GM12878 (cell line): ENCODE results near the gene MSI2. TPM values are rescaled to one million over a fixed set of nuclear protein-coding genes. Genes with fewer than 3 reads are reported as not detected.
A peak's percentile ranks its signal among the peaks of the same experiment; 100 is the strongest.

ENCODE experiments used
- ATAC-seq: fragments of 200-7000 bp; cut with Tn5 transposase; 3 replicates; pipeline ENCODE4 v1.9.1; 2020; ENCODE audit warnings: mild to moderate bottlenecking, moderate library complexity
- BruUV-seq: library from RNA; stranded (reverse); fragments of 400-500 nt; replicated peaks from 2 replicates; lab custom pipeline; 2021; lab: Mats Ljungman, UMichigan
- CTCF ChIA-PET: fragments of 300-600 bp; sonication (Branson Sonifier 250); formaldehyde crosslinking; extraction: SDS; loops from one replicate; lab custom pipeline; 2021; ENCODE audit warnings: inconsistent platforms; lab: Yijun Ruan, JAX
- POLR2A ChIA-PET: fragments of 350-600 bp; formaldehyde crosslinking; extraction: SDS; loops from one replicate; lab custom pipeline; 2021; ENCODE audit warnings: inconsistent platforms; lab: Charles Lee
- RAD21 ChIA-PET: fragments of 300-600 bp; sonication (Branson Sonifier 250); formaldehyde crosslinking; loops from one replicate; lab custom pipeline; 2023; ENCODE audit warnings: antibody characterized with exemption; ENCODE audit not compliant: unreplicated experiment; lab: Charles Lee
- SMC1A ChIA-PET: fragments of 300-600 bp; sonication (Branson Sonifier 250); formaldehyde crosslinking; loops from one replicate; lab custom pipeline; 2023; ENCODE audit not compliant: unreplicated experiment, uncharacterized antibody; lab: Charles Lee
- DNase-seq: peaks from one replicate; pipeline ENCODE4 v3.0.0-alpha.2; 2011; ENCODE audit warnings: low read depth, low spot score
- FAIRE-seq: peaks from 3 replicates; lab custom pipeline; 2011; peaks lifted over from hg19 to GRCh38; lab: Jason Lieb, UNC
- H2AFZ ChIP-seq: 2 replicates; pipeline ENCODE4 v1.6.0; 2011; ENCODE audit warnings: low read depth, low read length, control low read depth; ENCODE audit not compliant: control insufficient read depth
- H3K27ac ChIP-seq: 2 replicates; pipeline ENCODE4 v1.5.1; 2011; ENCODE audit warnings: control low read depth; ENCODE audit not compliant: control insufficient read depth, insufficient read depth
- H3K27me3 ChIP-seq, 2 experiments: replicated peaks in 1 of 2; 2 replicates each; pipeline versions ENCODE4 v1.6.0 to v1.6.1; 2011; ENCODE audit warnings: low read length in 1 of 2; ENCODE audit not compliant: control insufficient read depth in 2 of 2, insufficient read depth in 2 of 2
- H3K36me3 ChIP-seq, 2 experiments: 2 replicates each; pipeline ENCODE4 v1.5.1; 2011; ENCODE audit warnings: low read length in 1 of 2; ENCODE audit not compliant: control insufficient read depth in 2 of 2, insufficient read depth in 2 of 2
- H3K4me1 ChIP-seq: 2 replicates; pipeline ENCODE4 v1.6.1; 2011; ENCODE audit warnings: mild to moderate bottlenecking, low read length, moderate library complexity, mixed read lengths; ENCODE audit not compliant: control insufficient read depth, insufficient read depth
- H3K4me2 ChIP-seq: 2 replicates; pipeline ENCODE4 v1.6.0; 2011; ENCODE audit warnings: control low read depth; ENCODE audit not compliant: control insufficient read depth, insufficient read depth
- H3K4me3 ChIP-seq: fragments of 200-600 bp; sonication (generic); 2 replicates; pipeline ENCODE4 v1.5.1; 2016
- H3K79me2 ChIP-seq: 2 replicates; pipeline ENCODE4 v1.6.0; 2011; ENCODE audit warnings: low read length; ENCODE audit not compliant: control insufficient read depth, insufficient read depth
- H3K9ac ChIP-seq: 2 replicates; pipeline ENCODE4 v1.8.0; 2011; ENCODE audit warnings: low read length, control low read depth, mixed read lengths; ENCODE audit not compliant: control insufficient read depth, insufficient read depth
- H3K9me3 ChIP-seq: replicated peaks from 3 replicates; pipeline ENCODE4 v1.5.1; 2011; ENCODE audit warnings: mild to moderate bottlenecking, low read length; ENCODE audit not compliant: control insufficient read depth, insufficient read depth
- H4K20me1 ChIP-seq: 2 replicates; pipeline ENCODE4 v1.6.0; 2011; ENCODE audit not compliant: control insufficient read depth, insufficient read depth
- CBX5 ChIP-seq: sonication (generic); IDR thresholded peaks from 2 replicates; pipeline ENCODE4 v1.6.1; 2016; ENCODE audit warnings: low read depth, moderate library complexity, mild to moderate bottlenecking, inconsistent platforms
- EED ChIP-seq: sonication (generic); IDR thresholded peaks from 2 replicates; pipeline ENCODE4 v1.6.1; 2016; ENCODE audit warnings: antibody characterized with exemption, low read depth
- HCFC1 ChIP-seq: fragments of 150-350 bp; IDR thresholded peaks from 2 replicates; pipeline ENCODE4 v1.6.1; 2014; ENCODE audit warnings: low read length
- HDGF ChIP-seq: fragments of 450-650 bp; IDR thresholded peaks from 2 replicates; pipeline ENCODE4 v1.6.1; 2016; ENCODE audit warnings: antibody characterized with exemption
- MAX ChIP-seq: IDR thresholded peaks from 2 replicates; pipeline ENCODE4 v1.6.1; 2012; ENCODE audit warnings: low read depth, low read length, improper control_type of control experiment
- MTA2 ChIP-seq: fragments of 450-650 bp; IDR thresholded peaks from 2 replicates; pipeline ENCODE4 v1.6.1; 2016; ENCODE audit warnings: low read depth, mild to moderate bottlenecking, moderate library complexity
- POLR2A ChIP-seq: IDR thresholded peaks from 2 replicates; pipeline ENCODE4 v1.6.1; 2011; ENCODE audit warnings: low read depth, mild to moderate bottlenecking, low read length
- POU2F2 ChIP-seq: IDR thresholded peaks from 3 replicates; pipeline ENCODE4 v1.6.1; 2011; ENCODE audit warnings: low read depth, mild to moderate bottlenecking, low read length, borderline replicate concordance
- RUNX3 ChIP-seq: IDR thresholded peaks from 2 replicates; pipeline ENCODE4 v1.6.1; 2012; ENCODE audit warnings: low read length, inconsistent platforms
- STAT1 ChIP-seq: fragments of 450-650 bp; conservative IDR thresholded peaks from 2 replicates; pipeline ENCODE4 v1.6.1; 2014; ENCODE audit warnings: antibody characterized with exemption, mild to moderate bottlenecking
- ZBTB4 ChIP-seq: fragments of 450-650 bp; formaldehyde crosslinking; IDR thresholded peaks from 2 replicates; pipeline ENCODE4 v1.4.0; 2022; ENCODE audit warnings: mild to moderate bottlenecking, moderate library complexity
- WGBS: methylation state at CpG from one replicate; pipeline ENCODE4 v1.1.6; 2016; ENCODE audit warnings: low lambda C conversion rate; ENCODE audit not compliant: insufficient replicate concordance, insufficient coverage; ENCODE audit errors: missing lambda C conversion rate; 5-methylcytosine and 5-hydroxymethylcytosine counted together
- in situ Hi-C: fragments of 300-500 bp; cut with MboI; formaldehyde crosslinking; loops from 9 replicates; pipeline ENCODE4 v1.14.3; 2018; ENCODE audit warnings: mixed read lengths
- intact Hi-C: fragments of 100-400 bp; cut with micrococcal nuclease; formaldehyde crosslinking; loops from one replicate; pipeline ENCODE4 v1.14.2; 2022; ENCODE audit not compliant: unreplicated experiment
- polyA plus RNA-seq, 11 experiments: library from polyadenylated mRNA; depleted of rRNA in 4 of 11; unstranded in 6 of 11; stranded (reverse) in 5 of 11; fragments of >200 nt; fragmentation: Nextera tagmentation in 4 of 11; fragmentation: Illumina TruSeq in 1 of 11; extraction: Ambion mirVana in 4 of 11; extraction: Trizol in 1 of 11; gene quantifications; 1 replicate in 1 of 11; 2 replicates in 10 of 11; pipeline versions ENCODE4 v1.2.1 to v1.2.3, GENCODE V29; 2011 to 2016; ENCODE audit warnings: inconsistent platforms in 2 of 11, missing spikeins in 2 of 11, low read depth in 1 of 11
- total RNA-seq, 4 experiments: library from RNA; depleted of rRNA in 3 of 4; stranded (reverse); fragments of >200 nt in 3 of 4; fragmentation: Illumina TruSeq in 1 of 4; extraction: Trizol in 1 of 4; gene quantifications; 2 replicates each; pipeline versions ENCODE4 v1.2.1 to v1.2.3, GENCODE V29; 2013 to 2021

MSI2 gene
- total and polyA plus RNA-seq, 10 of the 15 experiments (the other 5 are each of a cell fraction or from before 2014, with no cell fraction given), result 6.1 to 76.1 (median 42.0) TPM

GRCh38 chr17:57424777-57425188 lies 168.5 kb downstream of the MSI2 start:
- no TSS peak for BruUV-seq
- no peak for DNase-seq
- Histone ChIP-seq H3K9ac (no peak overlapping the region), H3K36me3 (peaks cover 2 to 3% of the 10 kb centered on the region in 2 experiments; a peak in 3 of 4 replicates), H3K27ac (peak overlapping the region; percentile 47; the same call in 1 of the 2 replicates), H3K79me2 (peaks cover 37% of the 10 kb centered on the region), H3K4me3 (no peak overlapping the region), H3K9me3 (no peaks in the 10 kb centered on the region; the same call in 2 of the 3 replicates), H4K20me1 (no peaks in the 10 kb centered on the region), H3K27me3 (no peaks in the 10 kb centered on the region), H3K4me2 (0 out of 2 replicates have a peak overlapping the region, but pooled peaks have one; percentile 11), H2AFZ (no peak overlapping the region), H3K4me1 (peaks cover 51% of the 10 kb centered on the region)
- no peak for ATAC-seq
- intact Hi-C loops (loop anchor here (5.0 kb wide), 1 partner anchor 67 kb away; no protein-coding TSS in a partner anchor), in situ Hi-C loops (no loop called here)
- no peak for FAIRE-seq
- 83% methylated on average over 5 of the region's 5 CpGs for WGBS
- no peak for TF ChIP-seq STAT1
- TF ChIP-seq MAX, result no peak
- peak; percentile 57; the same call in 1 of the 2 replicates for TF ChIP-seq EED
- no peak for TF ChIP-seq MTA2
- ChIA-PET RAD21 (interaction anchor here (1.7 to 2.3 kb wide), 3 partner anchors 16 to 54 kb away, joined by 4 to 16 read pairs (median 10); no protein-coding TSS in a partner anchor), SMC1A (interaction anchor here (1.0 to 7.9 kb wide), 5 partner anchors 16 to 181 kb away, joined by 3 to 53 read pairs (median 8); no protein-coding TSS in a partner anchor), CTCF (interaction anchor here (1.2 to 2.3 kb wide), 3 partner anchors 12 to 247 kb away, joined by 3 to 17 read pairs (median 9); no protein-coding TSS in a partner anchor), POLR2A (interaction anchor here (1.2 to 1.9 kb wide), 2 partner anchors 16 to 55 kb away, joined by 3 to 7 read pairs; no protein-coding TSS in a partner anchor)

- 0 out of 2 replicates have a peak overlapping the region, but pooled peaks have one; percentile 11 for H3K4me3 ChIP-seq
- ATAC-seq (no peak), DNase-seq (no peak), FAIRE-seq (no peak)
- SMC1A ChIA-PET, result interaction anchor here (1.2 to 7.9 kb wide), 3 partner anchors 16 to 182 kb away, joined by 3 to 53 read pairs (median 3); no protein-coding TSS in a partner anchor
- no peaks in the 10 kb centered on the region for H4K20me1 ChIP-seq
- peaks cover 50% of the 10 kb centered on the region for H3K4me1 ChIP-seq
- WGBS, result 80% methylated on average over 5 of the region's 5 CpGs
- H3K27ac ChIP-seq, result peak overlapping the region; percentile 47; the same call in 1 of the 2 replicates
- no TSS peak for BruUV-seq
- in situ Hi-C loops (no loop called here), intact Hi-C loops (no loop called here)
- H2AFZ ChIP-seq, result no peak overlapping the region
- no peaks in the 10 kb centered on the region; the same call in 2 of the 3 replicates for H3K9me3 ChIP-seq
- TF ChIP-seq ZBTB4 (CRISPR knock-in tag), result no peak
- no peak for TF ChIP-seq POLR2A
- TF ChIP-seq RUNX3, result no peak
- TF ChIP-seq CBX5, result no peak
- TF ChIP-seq MTA2, result no peak
- TF ChIP-seq HCFC1, result no peak
- no peak for TF ChIP-seq POU2F2
- TF ChIP-seq HDGF, result no peak
- RAD21 ChIA-PET, result no interaction called here
- POLR2A ChIA-PET, result interaction anchor here (0.9 kb wide), 1 partner anchor 35 kb away, joined by 3 read pairs; no protein-coding TSS in a partner anchor
- H3K79me2 ChIP-seq, result peaks cover 37% of the 10 kb centered on the region
- peaks cover 2 to 3% of the 10 kb centered on the region in 2 experiments; a peak in 3 of 4 replicates for H3K36me3 ChIP-seq
- H3K4me2 ChIP-seq, result peak overlapping the region; percentile 39; the same call in 1 of the 2 replicates
- CTCF ChIA-PET, result interaction anchor here (1.0 to 2.0 kb wide), 2 partner anchors 10 to 15 kb away, joined by 4 to 12 read pairs; no protein-coding TSS in a partner anchor
- H3K27me3 ChIP-seq, result no peaks in the 10 kb centered on the region
- no peak overlapping the region for H3K9ac ChIP-seq
Observed at GRCh38 chr17:57425431-57425830, 169.1 kb downstream of the MSI2 start.
